ENCODE measurements around the gene PKNOX2.

Gene PKNOX2

DNA sequence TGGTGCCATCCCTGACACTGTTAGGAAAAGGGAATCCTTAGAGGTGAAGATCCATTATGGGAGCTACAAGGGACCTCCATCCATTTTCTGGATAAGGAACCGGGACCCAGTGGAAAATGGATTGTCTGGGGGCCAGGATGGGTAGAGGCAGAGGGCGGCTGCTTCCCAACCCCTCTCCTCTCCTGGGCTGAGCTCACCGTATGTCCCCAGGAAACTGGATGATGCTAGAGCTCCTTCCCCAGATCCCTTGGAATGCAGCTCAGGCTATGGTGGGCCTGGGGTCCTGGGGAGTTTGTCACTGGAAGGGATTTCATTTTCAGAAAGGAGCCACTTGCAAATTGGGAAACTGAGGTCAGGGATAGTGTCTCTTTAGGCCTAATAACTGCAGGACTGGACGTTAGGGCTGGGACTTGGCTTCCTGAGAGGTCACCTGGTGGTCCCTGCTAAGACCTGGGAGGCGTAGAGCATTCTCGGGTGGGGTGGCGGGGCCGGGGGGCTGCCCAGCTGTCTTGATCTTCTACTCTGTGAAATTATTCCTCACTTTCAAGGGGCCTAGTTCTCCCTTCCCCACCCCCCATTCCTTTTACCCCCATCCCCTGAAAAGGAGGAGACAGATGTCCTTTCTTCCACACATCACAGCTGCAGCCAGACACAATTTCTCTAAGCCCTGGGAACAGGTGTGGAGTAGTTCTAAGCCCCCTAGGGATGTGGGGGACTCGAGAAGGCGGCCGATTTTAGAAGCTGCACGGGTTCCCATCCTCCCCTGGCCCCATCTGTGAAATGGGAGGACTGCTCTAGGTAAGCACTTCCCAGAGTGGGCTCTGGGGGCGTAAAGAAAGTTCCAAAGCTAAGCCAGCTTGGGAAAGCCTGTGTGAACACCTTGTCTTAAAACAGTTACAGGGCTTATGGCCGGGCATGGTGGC lies 99.8 kb downstream of the PKNOX2 start:
- DNase-seq, result no peak

DNA sequence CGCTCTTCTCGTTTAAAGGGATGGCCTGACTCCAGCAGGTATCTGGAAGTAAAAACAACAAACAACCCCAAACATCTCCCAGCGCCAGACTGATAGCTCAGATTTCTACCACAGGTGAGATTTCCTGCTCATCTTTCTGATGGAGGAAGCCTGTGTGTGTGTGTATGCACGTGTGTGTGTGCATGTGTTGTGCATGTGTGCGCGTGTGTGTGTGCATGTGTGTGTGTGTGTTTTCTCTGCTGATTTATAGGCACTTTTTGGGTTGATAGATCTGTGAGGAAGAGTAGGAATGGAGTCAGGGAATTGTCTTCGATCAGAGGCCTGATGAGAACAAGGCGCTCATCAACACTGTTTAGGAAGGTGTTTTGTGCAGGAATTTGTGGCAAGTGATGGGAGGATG lies 103.0 kb downstream of the PKNOX2 start:
- DNase-seq, result no peak

DNA sequence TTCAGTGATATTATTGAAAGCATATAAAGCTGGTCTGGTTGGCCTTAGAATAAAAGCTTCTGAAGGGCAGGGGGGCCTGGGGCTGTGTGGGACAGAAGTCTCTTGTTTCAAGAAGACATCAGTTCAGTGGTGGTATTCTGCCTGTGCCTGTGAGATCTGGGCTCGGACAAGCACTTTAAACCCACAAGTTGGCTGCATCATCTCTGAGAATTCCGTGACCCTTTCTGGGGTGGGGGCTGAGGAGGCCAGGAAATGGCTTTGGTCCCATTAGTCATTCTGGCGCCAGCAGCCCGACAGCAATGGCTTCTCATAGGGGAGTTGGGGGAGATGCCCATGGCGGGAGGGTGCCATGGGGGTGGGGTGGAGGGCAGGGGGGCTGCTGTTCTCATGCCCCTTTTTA lies 104.1 kb downstream of the PKNOX2 start:
- DNase-seq, result no peak

DNA sequence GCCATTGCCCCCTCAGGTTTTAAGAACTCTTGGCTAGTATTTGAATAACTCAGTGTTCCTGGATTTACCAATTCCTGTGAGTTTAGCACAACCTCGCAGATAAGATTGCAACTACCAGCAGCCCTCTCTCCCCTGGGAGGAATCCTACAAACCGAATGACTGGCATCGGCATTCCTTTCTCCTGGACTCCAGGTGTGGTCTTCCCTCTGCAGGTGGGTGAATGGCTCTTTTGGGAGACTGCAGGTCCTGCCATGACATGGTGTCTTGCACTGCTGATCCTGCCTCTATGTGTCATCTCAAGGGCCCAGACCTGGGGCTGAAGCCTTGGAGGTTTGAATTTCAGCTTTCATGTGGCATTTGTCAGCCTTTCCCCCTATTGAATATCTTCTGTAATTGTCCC lies 105.6 kb downstream of the PKNOX2 start:
- no peak for DNase-seq

DNA sequence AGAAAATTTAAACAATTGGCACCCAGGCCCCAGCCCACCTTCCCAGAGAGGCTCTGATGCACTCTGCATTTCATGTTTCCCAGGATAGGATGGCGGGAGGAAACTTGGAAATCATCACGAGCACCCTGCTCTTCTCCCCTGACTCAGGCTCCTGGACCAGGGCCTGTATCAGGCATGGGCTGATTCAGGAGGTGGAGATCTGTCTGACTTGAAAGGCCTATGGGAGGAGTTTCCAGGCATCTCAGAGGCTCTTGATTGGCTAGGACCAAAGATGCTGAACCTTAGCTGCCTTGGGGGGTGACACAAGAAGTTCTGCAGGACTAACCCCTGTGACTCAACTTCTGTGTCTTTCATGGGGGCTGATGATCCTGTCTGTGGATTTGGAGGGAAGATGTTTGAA lies 106.2 kb downstream of the PKNOX2 start:
- no peak for DNase-seq

DNA sequence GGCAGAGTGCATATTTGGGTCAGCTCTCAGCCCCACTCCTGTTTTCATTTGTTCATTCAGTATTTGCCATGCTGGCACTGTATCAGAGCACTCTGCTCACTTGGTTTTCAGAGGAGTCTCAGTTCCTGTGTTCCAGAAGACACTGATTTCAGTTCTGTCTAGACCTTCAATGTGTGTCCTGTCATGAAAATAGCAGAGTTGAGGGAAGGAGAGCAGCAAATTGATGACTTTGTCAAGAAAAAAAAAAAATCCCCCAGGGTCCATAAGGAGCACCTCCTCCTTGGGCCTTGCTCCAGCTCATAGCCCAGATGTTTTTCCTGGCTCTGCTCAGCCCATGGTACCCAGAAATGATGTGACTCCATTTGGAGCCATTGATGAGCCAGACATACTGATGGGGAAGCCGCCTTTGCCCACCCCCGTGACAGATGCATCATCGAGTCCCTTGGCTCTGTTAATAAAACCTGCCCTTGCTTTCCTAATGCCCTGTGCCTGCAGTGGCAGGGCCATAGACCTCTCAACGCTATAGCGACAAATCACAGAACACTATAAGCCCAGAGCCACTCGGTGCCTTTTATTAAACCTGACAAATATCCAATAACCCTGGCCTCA lies 107.0 kb downstream of the PKNOX2 start:
- no peak for DNase-seq

DNA sequence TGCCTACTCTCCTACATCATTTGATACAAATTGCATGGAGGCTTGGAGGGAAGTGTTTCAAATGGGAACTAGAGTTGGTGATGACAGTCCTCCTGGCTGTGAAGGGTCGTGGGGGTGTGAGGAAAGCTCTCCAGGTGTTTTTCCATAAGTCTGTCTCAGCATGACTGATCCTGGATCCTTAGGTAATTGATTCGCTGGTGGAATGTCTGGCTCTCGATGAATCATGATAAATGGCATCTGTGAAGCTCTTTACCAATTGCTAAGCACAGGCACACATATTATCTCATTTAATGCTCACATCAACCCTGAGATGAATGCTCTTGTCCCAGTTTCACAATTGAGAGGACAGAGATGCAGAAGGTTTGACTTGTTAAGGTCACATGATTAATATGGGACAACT lies 107.5 kb downstream of the PKNOX2 start:
- no peak for DNase-seq

DNA sequence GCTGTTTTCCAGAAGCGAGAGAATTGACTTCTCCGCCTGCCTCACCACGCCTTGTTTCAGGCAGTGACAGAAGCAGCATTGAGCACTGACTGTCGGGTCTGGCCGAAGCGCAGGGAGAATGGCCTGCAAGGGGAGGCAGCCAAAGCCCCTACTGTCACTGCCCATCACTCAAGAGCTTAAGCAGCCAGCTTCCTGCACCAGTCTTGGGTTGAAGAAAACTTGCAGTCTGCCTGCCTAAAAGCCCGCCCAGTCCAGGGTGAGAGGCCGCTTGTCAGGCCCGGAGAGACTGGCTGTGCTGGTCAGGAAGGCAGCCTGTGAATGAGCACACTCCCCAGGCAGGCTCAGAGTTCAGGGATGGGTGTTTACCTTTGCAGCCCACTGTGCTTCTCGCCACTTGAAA lies 108.3 kb downstream of the PKNOX2 start:
- no peak for DNase-seq

DNA sequence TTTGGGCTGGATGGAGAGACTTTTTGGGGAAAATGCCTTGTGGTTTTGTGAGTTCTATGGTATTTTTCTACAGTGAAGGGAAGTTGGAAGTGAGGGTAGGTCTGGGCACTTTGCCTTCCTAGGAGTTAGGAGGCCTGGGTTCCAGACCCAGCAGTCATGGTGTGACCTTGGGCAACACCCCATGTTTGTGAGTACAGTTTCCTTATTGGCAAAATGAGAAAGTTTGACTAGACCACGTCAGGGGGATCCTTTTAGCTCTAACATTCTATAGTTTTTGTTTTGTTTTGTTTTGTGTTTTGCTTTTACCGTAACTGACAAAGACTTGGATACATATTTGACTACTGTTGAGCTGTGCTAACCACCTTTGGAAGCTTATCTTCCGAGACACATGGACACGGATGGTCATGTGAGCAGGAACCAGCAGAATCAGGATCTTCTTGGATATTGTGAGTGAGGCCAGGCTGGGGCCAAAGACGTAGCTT lies 109.0 kb downstream of the PKNOX2 start:
- DNase-seq, result no peak

DNA sequence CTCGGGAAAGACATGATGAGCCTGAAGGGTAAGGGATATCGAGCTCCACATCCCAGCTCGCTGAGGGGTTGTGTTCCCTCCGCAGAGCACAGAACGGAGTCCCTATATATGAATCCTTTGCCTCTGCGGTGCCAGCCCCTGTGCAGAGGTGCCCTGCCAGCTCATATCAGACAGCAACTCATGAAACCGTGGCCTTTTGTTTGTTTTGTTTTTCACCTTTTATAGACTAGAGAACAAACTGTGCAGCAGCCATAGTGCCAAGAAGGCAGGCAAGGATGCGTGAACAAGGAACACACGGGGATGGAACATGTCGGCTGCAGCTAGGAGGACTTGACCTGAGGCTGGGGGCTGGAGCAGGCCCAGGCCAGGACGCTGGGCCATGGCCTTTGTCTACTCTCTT lies 109.8 kb downstream of the PKNOX2 start:
- no peak for DNase-seq

DNA sequence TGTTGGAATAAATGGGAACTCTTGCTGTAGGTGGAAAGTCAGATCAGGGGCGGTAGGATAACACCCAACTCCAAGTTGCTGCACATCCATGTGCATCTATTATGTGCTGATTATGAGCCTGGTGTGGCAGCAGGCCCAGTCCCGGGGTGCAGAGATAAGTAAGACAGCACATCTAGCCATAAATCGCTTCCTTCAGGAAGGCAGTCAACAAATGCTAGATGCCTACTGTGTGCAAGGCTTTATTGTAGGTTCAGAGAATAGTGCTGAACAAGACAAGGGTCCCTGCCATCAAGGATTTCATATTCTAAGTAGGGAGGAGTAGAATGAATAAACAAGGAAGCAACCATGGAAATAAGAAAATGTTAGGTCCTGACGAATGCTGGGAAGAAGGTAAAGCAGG lies 110.2 kb downstream of the PKNOX2 start:
- DNase-seq, result no peak

DNA sequence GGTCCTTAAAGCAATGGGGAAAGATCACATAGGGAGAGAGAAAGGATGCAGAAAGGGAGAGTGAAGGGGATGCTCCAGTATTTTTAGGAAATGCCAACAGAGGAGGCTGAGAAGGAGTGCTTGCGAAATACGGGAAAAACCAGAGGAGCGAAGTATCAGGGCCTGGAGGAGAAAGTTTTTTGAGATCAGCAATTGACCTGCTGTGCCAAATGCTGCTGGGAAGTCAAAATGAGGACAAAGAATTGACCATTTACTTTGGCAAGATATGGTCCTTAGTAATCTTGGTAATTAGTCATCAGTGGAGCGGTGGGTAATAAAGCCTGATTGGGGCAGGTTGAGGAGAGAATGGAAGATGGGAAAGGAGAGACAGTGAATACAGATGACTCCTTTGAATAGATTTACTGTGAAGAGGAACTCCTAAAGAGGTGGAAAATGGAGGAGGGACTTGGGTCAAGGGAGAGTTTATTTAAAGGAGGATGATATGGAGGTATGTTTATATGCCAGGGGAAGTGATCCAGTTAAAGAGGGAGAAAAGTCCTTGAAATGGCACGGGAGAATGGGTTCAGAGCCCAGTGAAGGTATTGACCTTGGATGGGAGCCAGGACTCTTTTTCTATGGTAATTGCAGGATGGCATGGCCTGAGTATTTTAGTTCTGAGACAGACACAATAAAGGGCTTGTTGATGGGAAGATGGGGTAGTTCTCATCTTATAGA lies 111.5 kb downstream of the PKNOX2 start:
- no peak for DNase-seq

DNA sequence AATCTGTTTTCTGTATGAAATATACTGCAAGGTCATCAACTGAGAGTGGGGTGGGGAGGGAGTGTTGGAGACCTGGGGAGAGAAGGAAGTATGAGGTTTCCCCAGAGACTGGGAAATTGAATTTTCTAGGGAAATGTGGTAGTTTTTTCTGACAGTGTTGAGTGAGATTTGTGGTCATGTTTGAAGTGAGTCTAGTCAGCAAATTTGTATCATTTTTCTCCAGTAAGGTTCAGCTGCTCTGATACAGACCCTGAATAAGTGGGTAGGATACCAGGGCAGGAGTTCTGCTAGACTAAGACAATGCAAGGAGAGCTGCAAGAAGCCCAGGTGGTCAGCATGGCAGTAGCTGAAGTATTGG lies 112.0 kb downstream of the PKNOX2 start:
- DNase-seq, result no peak

DNA sequence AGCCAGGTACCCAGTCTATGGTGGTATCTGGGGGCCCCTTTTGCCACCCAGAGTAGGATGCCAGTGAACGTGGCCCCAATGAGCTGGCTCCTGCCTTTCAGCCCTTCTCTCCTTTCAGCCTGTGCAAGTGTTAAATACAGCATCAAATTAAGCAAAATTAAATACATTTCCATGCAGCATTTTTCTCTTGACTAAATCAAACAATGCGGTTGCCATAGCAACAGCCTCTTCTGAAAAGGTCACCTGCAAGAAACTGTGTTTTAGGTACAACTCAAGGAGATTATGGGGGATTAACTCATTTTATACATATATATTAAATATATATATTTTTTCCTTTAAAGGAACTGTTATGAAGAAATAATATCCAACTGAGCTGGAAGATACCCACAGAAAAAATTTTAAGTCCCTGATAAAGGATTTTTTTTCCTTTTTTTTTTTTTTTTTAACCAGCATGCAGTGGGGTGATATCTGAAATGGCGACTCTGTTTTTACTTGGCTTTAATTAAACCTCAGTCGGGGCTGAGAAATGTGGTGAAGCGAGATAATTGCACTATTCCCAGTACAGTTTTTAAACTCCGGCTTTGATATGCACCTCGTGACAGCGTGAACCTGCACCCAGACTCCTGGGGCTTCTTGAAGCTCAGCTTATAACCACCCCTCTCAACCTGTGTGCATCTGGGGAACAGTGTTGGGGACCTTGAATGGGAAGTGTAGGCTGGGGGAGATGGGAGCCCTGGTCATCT lies 115.3 kb downstream of the PKNOX2 start:
- DNase-seq, result no peak

DNA sequence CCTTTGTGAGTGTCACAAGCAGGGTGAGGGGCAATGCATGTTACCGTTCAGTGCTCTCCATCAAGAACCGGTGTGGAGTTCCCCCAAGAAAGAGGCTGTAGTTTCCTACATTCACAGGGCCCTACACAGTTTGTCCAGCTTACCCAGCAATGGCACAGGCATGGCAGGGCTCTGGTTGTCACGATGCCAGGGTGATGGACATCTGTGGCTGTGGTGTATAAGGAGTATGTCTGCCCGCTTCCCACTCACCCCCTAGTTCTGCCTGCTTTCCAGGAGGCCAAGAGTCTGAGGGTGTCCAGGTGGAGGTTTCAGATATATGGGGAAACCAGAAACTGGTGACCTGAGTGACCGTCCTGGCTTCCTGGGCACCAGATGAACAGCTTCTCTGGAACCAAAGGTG lies 116.1 kb downstream of the PKNOX2 start:
- no peak for DNase-seq

DNA sequence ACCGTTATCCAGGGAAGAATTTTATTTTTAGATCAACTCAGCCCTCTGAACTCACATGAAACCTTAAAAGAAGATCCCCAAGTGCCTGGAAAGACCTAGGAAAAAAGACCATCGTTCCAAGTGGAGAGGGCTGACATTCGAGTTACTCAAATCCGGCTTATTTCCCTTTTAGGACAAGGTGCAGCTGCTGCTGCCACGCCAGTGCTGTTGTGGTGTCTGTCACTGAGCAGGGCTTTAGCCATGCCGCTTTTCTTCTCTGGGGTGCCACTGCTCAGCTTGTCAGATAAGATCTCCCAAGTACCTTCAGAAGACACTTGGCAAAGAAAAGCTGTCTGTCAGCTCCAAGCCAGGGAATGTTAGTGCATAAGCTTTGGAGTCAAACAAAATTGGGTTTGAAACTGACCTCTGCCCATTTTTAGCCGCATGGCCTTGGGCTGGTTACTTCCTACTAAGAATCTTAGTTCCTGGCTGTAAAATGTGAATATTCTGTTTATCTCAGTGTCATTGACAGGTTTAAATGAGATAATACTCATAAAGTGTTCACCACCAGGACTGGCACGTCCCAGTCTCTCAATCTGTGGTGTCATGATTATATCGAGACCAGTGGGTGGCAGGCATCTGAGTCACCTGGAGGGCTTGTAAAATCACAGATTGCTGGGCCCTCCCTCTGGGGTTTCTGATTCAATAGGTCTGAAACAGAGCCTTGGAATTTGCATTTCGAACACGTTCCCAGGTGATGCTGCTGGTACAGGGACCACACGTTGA lies 117.5 kb downstream of the PKNOX2 start:
- DNase-seq, result no peak

DNA sequence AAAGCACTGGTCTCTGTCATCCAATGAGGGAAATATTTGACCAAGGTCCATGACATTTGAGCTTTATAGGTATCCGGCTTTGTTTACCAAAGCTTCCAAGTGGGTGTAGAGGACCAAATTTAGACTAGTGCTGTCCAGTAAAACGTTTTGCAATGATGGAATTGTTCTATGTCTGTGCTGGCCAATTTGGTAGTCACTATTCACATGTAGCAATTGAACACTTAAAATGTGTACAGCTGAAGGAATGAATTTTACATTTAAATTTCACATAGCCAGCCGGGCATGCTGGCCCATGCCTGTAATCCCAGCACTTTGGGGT lies 118.0 kb downstream of the PKNOX2 start:
- no peak for DNase-seq

DNA sequence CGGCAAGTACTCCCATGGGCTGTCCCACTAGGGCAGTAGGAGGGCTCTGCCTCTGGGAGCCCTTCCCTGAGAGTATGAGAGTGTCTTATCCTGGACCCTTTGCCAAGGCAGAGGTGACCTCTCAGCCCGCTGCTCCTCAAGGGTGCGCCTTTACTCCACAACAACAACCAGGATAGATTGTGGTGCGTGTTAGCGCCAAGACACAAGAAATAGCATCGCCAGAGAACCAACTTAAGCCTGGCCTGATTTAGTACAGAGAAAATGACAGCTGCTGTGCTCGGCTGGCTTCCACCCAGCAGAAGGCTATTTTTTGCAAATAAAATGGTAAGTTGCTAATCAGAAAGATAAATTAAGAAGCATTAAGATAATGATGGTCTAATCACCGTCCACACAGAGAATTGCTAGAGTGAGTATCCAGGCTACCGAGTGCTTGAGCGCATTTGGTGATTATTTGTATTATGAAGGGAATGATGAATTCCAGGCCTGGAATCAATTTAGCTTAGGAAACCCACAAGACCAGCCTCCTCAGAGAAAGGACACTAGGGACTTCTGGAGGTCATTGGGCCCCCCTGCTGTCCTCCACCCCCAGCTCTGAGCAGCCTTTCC lies 119.8 kb downstream of the PKNOX2 start:
- DNase-seq, result no peak

DNA sequence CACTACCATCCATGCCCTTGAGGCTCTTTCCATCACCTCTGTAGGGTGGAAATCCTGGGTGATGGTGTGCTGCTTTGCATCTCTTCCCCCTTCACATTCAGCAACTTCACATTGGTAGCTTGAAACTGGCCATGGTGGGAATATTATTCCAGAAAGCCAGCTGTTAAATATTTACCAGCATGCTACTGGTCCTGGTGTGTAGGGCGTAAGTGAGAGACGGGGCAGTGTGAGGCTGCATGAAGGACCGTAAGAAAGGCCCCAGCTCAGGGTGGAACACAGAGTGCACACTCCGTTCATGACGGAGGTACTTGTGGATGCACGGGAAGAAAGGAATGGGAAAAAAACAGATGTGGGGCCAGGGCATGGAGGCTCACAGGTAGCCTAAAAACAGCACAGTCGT lies 121.3 kb downstream of the PKNOX2 start:
- no peak for DNase-seq

DNA sequence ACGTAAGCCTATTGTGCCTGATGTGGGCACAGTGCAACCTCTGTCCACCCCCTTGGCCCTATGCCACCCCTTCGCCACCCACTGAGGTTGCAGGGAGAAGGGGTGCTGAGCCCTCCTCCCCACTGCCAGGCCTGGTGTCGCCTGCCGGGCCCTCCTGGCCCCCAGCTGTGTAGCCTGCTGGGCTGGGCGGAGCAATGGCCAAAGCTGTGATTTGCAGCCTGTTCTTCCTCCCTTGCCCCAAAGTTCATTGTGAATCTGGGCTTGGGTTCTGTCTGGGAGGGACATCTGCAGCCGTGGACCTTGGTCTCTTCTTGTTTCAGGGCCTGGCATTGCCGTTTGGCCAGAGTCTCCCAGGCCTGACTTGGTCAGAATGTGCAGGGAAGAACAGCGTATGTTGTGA lies 121.9 kb downstream of the PKNOX2 start:
- DNase-seq, result no peak

DNA sequence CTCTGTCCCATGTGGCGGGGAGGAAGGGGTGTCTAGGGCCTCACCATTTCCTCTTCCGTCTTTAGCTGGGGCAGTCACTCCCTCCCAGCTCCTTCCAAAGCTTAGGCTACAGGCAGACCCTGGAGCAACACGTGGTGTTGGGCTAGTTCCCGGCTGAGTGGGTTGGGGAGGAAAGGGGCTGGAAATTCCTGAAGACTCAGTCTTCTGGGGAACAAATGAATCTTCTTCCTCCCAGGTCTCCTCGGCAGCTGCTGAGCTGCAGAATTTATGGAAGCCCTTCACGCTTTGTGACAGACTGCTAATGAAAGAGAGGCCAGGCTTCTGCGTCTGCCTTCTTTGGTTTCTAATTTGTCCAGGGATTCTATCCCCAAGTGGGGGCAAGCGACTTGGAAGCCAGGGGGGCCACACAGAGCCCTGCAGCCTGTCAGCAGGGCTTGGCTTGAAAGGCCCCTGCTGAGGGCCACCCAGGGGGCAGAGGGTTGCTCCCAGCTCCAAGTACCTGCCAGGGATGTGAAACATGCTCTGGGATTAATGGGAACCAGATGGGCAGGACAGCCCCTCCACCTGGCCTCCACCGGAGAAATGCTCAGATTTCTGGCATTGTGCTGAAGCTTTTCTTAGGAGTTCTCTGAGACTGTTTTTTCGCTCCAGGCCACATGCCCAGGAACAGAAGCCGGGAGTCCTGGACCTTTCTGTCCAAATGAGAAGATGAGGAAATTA lies 123.1 kb downstream of the PKNOX2 start:
- no peak for DNase-seq
